Thoracic aorta (tissue), 2 donors: ENCODE results near the gene PROC. TPM values are rescaled to one million over a fixed set of nuclear protein-coding genes. Genes with fewer than 3 reads are reported as not detected.

ENCODE experiments used
- ATAC-seq: fragments of 150-250 bp; one replicate; pipeline ENCODE4 v1.8.0; 2017; ENCODE audit warnings: low read depth; ENCODE audit not compliant: insufficient number of reproducible peaks, low FRiP score
- DNase-seq: peaks from one replicate; pipeline ENCODE4 v3.0.0-alpha.2; 2020; ENCODE audit warnings: low spot score
- H3K27ac ChIP-seq, 2 donors: fragments of 200-600 bp; sonication (generic); 1 replicate in 1 of 2; 2 replicates in 1 of 2; pipeline ENCODE4 v1.5.1; 2016; ENCODE audit warnings: mild to moderate bottlenecking in 2 of 2, moderate library complexity in 2 of 2
- H3K27me3 ChIP-seq: fragments of 200-600 bp; sonication (generic); replicated peaks from 2 replicates; pipeline ENCODE4 v1.6.0; 2016; ENCODE audit warnings: mild to moderate bottlenecking; ENCODE audit not compliant: insufficient read depth
- H3K36me3 ChIP-seq: fragments of 200-600 bp; sonication (generic); one replicate; pipeline ENCODE4 v1.5.1; 2016
- H3K4me1 ChIP-seq, 2 donors: fragments of 200-600 bp; sonication (generic); 1 replicate in 1 of 2; 2 replicates in 1 of 2; pipeline versions ENCODE4 v1.5.1 to v1.6.0; 2016; ENCODE audit warnings: low read depth in 2 of 2, mild to moderate bottlenecking in 1 of 2; ENCODE audit not compliant: control insufficient read depth in 1 of 2
- H3K4me3 ChIP-seq: fragments of 200-600 bp; sonication (generic); 2 replicates; pipeline ENCODE4 v1.5.1; 2016; ENCODE audit warnings: mild to moderate bottlenecking
- H3K9me3 ChIP-seq: fragments of 200-600 bp; sonication (generic); 2 replicates; pipeline ENCODE4 v1.5.1; 2016
- total RNA-seq, 2 donors: library from RNA; depleted of rRNA; stranded (reverse); fragments of >200 nt; gene quantifications; one replicate each; pipeline versions ENCODE4 v1.1.0 to v1.2.3, GENCODE V29; 2016
- TF ChIP-seq, protein P1 (sequence below): fragments of 200-600 bp; sonication (generic); IDR thresholded peaks from one replicate; pipeline ENCODE4 v1.5.1; 2019; ENCODE audit warnings: antibody characterized with exemption

The PROC gene
- total RNA-seq, 2 donors from 2014 or later = not detected

DNA sequence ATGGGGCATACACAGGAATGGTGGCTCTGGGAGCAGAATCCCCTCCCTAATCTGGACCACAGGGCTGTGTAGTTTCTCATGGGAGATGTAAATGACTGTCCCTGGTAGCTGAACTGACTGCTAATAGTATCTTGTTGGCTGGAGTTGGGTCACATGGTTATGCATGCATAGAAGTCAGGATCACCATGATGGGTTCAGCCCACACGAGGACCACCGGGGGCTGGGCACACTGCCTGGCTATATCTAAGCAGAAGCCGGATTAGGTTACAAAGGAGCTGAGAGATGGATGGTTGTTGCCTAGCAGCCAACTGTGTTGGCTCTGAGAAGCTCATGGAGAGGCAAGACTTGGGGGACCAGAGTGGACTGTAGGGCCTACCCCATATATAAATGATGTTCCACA lies 23.7 kb upstream of the PROC start:
- ATAC-seq (no peak), DNase-seq (no peak)
- TF ChIP-seq, protein P1, sequence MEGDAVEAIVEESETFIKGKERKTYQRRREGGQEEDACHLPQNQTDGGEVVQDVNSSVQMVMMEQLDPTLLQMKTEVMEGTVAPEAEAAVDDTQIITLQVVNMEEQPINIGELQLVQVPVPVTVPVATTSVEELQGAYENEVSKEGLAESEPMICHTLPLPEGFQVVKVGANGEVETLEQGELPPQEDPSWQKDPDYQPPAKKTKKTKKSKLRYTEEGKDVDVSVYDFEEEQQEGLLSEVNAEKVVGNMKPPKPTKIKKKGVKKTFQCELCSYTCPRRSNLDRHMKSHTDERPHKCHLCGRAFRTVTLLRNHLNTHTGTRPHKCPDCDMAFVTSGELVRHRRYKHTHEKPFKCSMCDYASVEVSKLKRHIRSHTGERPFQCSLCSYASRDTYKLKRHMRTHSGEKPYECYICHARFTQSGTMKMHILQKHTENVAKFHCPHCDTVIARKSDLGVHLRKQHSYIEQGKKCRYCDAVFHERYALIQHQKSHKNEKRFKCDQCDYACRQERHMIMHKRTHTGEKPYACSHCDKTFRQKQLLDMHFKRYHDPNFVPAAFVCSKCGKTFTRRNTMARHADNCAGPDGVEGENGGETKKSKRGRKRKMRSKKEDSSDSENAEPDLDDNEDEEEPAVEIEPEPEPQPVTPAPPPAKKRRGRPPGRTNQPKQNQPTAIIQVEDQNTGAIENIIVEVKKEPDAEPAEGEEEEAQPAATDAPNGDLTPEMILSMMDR = no peak
- Histone ChIP-seq H3K4me3 (no peak overlapping the region), H3K36me3 (no peaks in the 10 kb centered on the region), H3K9me3 (no peaks in the 10 kb centered on the region), H3K27ac (peak overlapping the region; percentile 22 to 38), H3K4me1 (peaks cover 8 to 51% of the 10 kb centered on the region in 2 donors), H3K27me3 (no peaks in the 10 kb centered on the region)

DNA sequence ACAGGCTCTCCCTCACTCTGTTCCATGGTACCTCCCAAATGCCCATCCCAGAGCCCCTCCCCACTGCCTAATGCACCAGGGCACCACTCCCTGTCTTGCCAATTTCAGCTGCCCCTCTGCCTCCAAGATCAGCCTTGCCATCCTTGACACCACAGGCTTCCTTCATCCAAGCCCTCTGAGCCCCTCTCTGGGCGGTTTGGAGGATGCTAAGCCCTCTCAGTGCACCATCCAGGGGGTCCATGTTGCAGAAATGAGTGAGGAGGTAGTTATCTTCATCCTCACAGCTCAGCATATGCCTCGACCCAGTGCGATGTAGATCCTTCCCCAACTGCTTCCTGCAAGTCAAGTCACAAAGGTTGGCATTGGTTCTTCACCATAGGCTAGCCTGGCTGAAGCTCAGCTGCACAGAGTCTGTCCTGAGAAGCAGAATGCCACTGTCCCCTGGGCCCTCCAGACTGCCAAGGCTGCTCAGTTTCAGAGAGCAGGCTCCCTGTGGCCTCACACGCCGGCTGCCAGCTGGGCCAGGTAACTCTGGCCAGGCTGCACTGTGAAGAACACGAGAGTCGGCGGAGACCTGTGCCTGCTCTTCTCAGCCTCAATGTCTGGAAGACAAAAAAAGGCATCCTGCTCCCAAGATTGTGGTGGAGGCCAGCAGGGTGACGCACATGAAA lies 20.5 kb upstream of the PROC start:
- Histone ChIP-seq H3K36me3 (no peaks in the 10 kb centered on the region), H3K4me1 (peaks cover 3 to 38% of the 10 kb centered on the region in 2 donors), H3K4me3 (no peak overlapping the region), H3K9me3 (no peaks in the 10 kb centered on the region), H3K27ac (peak overlapping the region; percentile 47 to 56), H3K27me3 (no peaks in the 10 kb centered on the region)
- ATAC-seq (peak; percentile 34), DNase-seq (no peak)
- TF ChIP-seq, protein P1 = no peak

DNA sequence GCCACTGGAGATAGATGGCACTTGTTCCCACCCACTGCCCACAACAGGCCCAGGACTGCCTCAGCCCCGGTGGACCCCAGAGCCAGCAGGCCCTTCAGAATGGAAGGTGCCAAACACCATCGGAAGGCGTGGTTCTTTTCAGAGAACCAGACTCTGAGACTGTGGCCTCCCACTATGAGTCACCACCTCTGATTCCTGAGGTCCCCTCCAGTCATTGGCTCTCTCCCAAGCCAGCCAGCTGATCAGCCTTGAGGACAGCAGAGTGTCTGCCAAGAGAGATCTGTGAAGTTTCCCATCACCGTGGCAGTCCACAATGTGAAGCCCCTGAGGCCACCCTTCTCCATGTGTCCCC lies 20.0 kb upstream of the PROC start:
- peak overlapping the region; percentile 47 to 56 for H3K27ac ChIP-seq
- TF ChIP-seq, protein P1 = no peak
- H3K4me3 ChIP-seq = no peak overlapping the region
- ATAC-seq (peak; percentile 90), DNase-seq (peak; percentile 88)
- no peaks in the 10 kb centered on the region for H3K36me3 ChIP-seq
- no peaks in the 10 kb centered on the region for H3K27me3 ChIP-seq
- no peaks in the 10 kb centered on the region for H3K9me3 ChIP-seq
- peaks cover 3 to 33% of the 10 kb centered on the region in 2 donors for H3K4me1 ChIP-seq

DNA sequence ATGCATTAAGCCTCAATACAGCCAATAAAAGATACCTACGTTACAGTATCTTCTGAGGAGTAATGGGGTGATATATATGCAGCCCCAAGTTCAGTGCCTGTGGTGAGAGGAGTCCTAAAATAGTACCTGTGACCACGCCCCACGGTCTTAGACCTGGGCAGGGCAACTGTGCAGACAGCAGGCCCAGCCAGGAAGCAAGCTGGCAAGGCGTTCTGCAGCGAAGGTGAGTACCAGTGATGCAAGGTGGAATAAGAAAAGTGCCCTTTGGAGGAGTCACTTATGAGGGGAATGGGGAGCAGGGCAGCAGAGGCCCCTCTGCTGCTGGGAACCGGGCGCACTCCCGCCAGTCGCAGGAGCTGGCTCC lies 17.7 kb upstream of the PROC start:
- no peak overlapping the region for H3K27ac ChIP-seq
- ATAC-seq (no peak), DNase-seq (no peak)
- no peaks in the 10 kb centered on the region for H3K27me3 ChIP-seq
- H3K4me3 ChIP-seq = no peak overlapping the region
- H3K9me3 ChIP-seq = no peaks in the 10 kb centered on the region
- TF ChIP-seq, protein P1 = no peak
- peaks cover 16 to 39% of the 10 kb centered on the region in 2 donors for H3K4me1 ChIP-seq
- H3K36me3 ChIP-seq = no peaks in the 10 kb centered on the region

DNA sequence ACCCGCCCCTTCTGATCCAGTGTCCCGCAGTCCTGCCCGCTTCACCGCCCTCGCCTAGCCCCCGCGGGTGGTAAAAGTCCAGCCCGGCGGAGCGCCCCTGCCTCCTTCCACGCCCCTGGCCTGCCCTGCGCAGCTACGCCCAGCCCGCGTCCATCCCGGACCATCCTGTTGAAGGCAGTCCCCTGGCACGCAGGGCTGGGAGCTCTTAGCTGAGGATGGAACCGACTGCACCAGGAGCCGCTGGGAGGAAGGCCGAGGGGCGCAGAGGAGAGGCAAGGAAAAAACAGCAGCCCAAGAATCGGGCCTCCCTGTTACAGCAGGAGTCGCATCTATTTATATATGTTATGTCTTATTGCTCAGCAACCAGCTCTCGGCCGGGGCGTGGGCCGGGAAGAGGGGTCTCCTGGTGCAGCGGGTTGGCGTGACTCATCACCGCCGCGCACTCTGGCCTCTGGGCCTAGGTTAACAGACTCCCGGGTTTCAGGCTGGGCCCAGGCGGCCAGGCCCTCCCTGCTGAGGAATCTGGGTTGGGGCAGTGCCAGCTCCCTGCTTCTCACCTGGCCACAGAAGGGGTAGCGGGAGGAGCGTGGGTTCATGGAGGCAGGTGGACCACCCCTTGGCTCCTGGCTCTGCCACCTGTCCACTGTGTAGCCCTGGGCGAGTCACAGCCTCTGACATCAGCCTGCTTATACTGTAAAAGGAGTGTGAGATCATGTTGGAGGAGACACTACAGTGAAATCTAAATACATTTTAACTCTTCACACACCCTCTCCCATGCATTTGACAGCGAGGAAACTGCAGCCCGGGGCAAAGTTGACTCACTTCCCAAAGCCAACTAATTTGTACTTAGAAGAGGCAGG lies 17.1 kb upstream of the PROC start:
- H3K27me3 ChIP-seq = no peaks in the 10 kb centered on the region
- TF ChIP-seq, protein P1 = no peak
- H3K4me3 ChIP-seq = no peak overlapping the region
- H3K27ac ChIP-seq = no peak overlapping the region
- DNase-seq = no peak
- no peaks in the 10 kb centered on the region for H3K9me3 ChIP-seq
- H3K36me3 ChIP-seq = no peaks in the 10 kb centered on the region
- peaks cover 19 to 45% of the 10 kb centered on the region in 2 donors for H3K4me1 ChIP-seq
- no peak for ATAC-seq
